ENCODE measurements around the gene SCRN3.
"Not testable (repeated sequence)": the region's sequence is repeated elsewhere in the genome, so short reads cannot be mapped to it uniquely, and the experiment has no call there.

Gene SCRN3

GRCh38 chr2:174362949-174363348 is 32.6 kb upstream of the SCRN3 start:
- ChIA-PET CTCF (no interaction called here), POLR2A (no interaction called here)
- DNase-seq (ENCODE audit: extremely low spot score): no peak
- TF ChIP-seq ARNT (IDR thresholded peaks at IDR 0.05): no peak
- no peak for TF ChIP-seq HDGF (IDR thresholded peaks at IDR 0.05; ENCODE audit: borderline replicate concordance)
- no peak for TF ChIP-seq L3MBTL2 (conservative IDR thresholded peaks at IDR 0.05)
- no peak for TF ChIP-seq ELF4 (IDR thresholded peaks at IDR 0.05)
- no peak for TF ChIP-seq FOXM1 (IDR thresholded peaks at IDR 0.05; ENCODE audit: borderline replicate concordance)
- no peak for TF ChIP-seq PKNOX1 (IDR thresholded peaks at IDR 0.05)

DNA sequence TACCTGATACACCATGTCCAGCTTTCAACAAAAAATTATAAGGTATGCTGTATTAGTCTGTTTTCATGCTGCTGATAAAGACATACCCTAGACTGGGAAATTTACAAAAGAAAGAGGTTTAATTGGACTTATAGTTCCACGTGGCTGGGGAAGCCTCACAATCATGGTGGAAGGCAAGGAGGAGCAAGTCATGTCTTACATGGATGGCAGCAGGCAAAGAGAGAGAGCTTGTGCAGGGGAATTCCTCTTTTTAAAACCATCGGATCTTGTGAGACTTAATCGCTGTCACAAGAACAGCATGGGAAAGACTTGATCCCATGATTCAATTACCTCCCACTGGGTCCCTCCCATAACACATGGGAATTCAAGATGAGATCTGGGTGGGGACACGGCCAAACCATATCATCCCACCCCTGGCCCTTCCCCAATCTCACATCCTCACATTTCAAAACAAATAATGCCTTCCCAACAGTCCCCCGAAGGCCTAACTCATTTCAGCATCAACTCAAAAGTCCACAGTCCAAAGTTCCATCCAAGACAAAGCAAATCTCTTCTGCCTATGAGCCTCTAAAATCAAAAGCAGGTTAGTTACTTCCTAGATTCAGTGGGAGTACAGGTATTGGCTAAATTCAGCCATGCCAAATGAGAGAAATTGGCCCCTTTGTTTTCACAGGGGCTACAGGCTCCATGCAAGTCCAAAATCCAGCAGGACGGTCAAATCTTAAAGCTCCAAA is 31.9 kb upstream of the SCRN3 start:
- DNase-seq (ENCODE audit: extremely low spot score); POLR2A ChIA-PET; CTCF ChIA-PET: not testable (repeated sequence)

DNA sequence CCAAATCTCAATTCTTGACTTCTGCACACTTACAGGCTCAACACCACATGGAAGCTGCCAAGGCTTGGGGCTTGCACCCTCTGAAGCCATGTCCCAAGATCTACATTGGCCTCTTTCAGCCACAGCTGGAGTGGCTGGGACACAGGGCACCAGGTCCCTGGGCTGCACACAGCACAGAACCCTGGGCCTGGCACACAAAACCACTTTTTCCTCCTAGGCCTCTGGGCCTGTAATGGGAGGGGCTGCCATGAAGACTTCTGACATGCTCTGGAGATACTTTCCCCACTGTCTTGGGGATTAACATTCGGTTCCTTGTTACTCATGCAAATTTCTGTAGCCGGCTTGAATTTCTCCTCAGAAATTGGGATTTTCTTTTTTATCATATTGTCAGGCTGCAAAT is 30.9 kb upstream of the SCRN3 start:
- ChIA-PET CTCF (no interaction called here), POLR2A (no interaction called here)
- no peak for TF ChIP-seq TARDBP (IDR thresholded peaks at IDR 0.05)
- TF ChIP-seq CTBP1 (IDR thresholded peaks at IDR 0.05; ENCODE audit: borderline replicate concordance): no peak
- no peak for TF ChIP-seq ARNT (IDR thresholded peaks at IDR 0.05)
- no peak for TF ChIP-seq ZNF384 (IDR thresholded peaks at IDR 0.05)
- no peak for TF ChIP-seq NFRKB (IDR thresholded peaks at IDR 0.05)
- TF ChIP-seq PKNOX1 (IDR thresholded peaks at IDR 0.05): no peak
- TF ChIP-seq FOXM1 (IDR thresholded peaks at IDR 0.05; ENCODE audit: borderline replicate concordance): no peak
- TF ChIP-seq HDGF (IDR thresholded peaks at IDR 0.05; ENCODE audit: borderline replicate concordance): no peak
- TF ChIP-seq ELF4 (IDR thresholded peaks at IDR 0.05): no peak
- TF ChIP-seq SUZ12 (IDR thresholded peaks at IDR 0.05): no peak
- no peak for TF ChIP-seq FOXA1 (IDR thresholded peaks at IDR 0.05)
- no peak for TF ChIP-seq SP1 (IDR thresholded peaks at IDR 0.05)
- no peak for TF ChIP-seq LEF1 (IDR thresholded peaks at IDR 0.05; ENCODE audit: borderline replicate concordance)
- no peak for TF ChIP-seq L3MBTL2 (conservative IDR thresholded peaks at IDR 0.05)
- TF ChIP-seq FOXK2 (IDR thresholded peaks at IDR 0.05): no peak
- no peak for DNase-seq (ENCODE audit: extremely low spot score)

DNA sequence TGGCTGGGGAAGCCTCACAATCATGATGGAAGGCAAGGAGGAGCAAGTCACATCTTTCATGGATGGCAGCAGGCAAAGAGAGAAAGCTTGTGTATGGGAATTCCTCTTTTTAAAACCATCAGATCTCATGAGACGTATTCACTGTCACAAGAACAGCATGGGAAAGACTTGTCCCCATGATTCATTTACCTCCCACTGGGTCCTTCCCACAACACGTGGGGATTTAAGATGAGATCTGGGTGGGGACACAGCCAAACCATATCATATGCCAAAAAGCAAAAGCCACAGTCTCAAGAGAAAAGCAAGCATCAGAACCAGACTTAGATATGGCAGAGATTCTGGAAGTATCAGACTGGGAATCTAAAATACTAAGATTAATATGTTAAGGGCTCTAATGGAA is 30.0 kb upstream of the SCRN3 start:
- POLR2A ChIA-PET: no interaction called here
- no peak for TF ChIP-seq ZNF384 (IDR thresholded peaks at IDR 0.05)
- TF ChIP-seq ELF4 (IDR thresholded peaks at IDR 0.05): no peak
- TF ChIP-seq FOXA1 (IDR thresholded peaks at IDR 0.05): no peak
- no peak for TF ChIP-seq SUZ12 (IDR thresholded peaks at IDR 0.05)
- CTCF ChIA-PET: no interaction called here

GRCh38 chr2:174368691-174369090 is 26.8 kb upstream of the SCRN3 start:
- DNase-seq (ENCODE audit: extremely low spot score): no peak
- ChIA-PET CTCF (interaction anchor here (0.9 to 1.4 kb wide), 2 partner anchors 19 to 35 kb away, joined by 3 to 4 read pairs; no protein-coding TSS in a partner anchor), POLR2A (interaction anchor here (1.4 kb wide), 1 partner anchor 28 kb away, joined by 6 read pairs; no protein-coding TSS in a partner anchor)
- TF ChIP-seq SUZ12 (IDR thresholded peaks at IDR 0.05) (no peak), TARDBP (IDR thresholded peaks at IDR 0.05) (no peak), FOXA1 (IDR thresholded peaks at IDR 0.05) (no peak), PKNOX1 (IDR thresholded peaks at IDR 0.05) (no peak), ELF4 (IDR thresholded peaks at IDR 0.05) (no peak), L3MBTL2 (conservative IDR thresholded peaks at IDR 0.05) (no peak), FOXK2 (IDR thresholded peaks at IDR 0.05) (no peak), ARNT (IDR thresholded peaks at IDR 0.05) (no peak), CTBP1 (IDR thresholded peaks at IDR 0.05; ENCODE audit: borderline replicate concordance) (no peak), ZNF384 (IDR thresholded peaks at IDR 0.05) (no peak), LEF1 (IDR thresholded peaks at IDR 0.05; ENCODE audit: borderline replicate concordance) (no peak), SP1 (IDR thresholded peaks at IDR 0.05) (no peak), BHLHE40 (IDR thresholded peaks at IDR 0.05; ENCODE audit: borderline replicate concordance) (no peak)

More for the DNA sequence above, 30.0 kb upstream of the SCRN3 start:
- no peak for DNase-seq (ENCODE audit: extremely low spot score)

- TF ChIP-seq ELF4 (IDR thresholded peaks at IDR 0.05): no peak
- no peak for TF ChIP-seq L3MBTL2 (conservative IDR thresholded peaks at IDR 0.05)
- no peak for DNase-seq (ENCODE audit: extremely low spot score)
- CTCF ChIA-PET: no interaction called here
- POLR2A ChIA-PET: no interaction called here
Measured at GRCh38 chr2:174376967-174377366, 18.6 kb upstream of the SCRN3 start.

GRCh38 chr2:174383796-174384195 is 11.7 kb upstream of the SCRN3 start:
- CTCF ChIA-PET: interaction anchor here (0.6 kb wide), 1 partner anchor 497 kb away, joined by 3 read pairs; no protein-coding TSS in a partner anchor
- POLR2A ChIA-PET: no interaction called here
- no peak for DNase-seq (ENCODE audit: extremely low spot score)
- no peak for TF ChIP-seq HDGF (IDR thresholded peaks at IDR 0.05; ENCODE audit: borderline replicate concordance)
- no peak for TF ChIP-seq FOXA1 (IDR thresholded peaks at IDR 0.05)
- no peak for TF ChIP-seq BHLHE40 (IDR thresholded peaks at IDR 0.05; ENCODE audit: borderline replicate concordance)
- TF ChIP-seq ARNT (IDR thresholded peaks at IDR 0.05): no peak
- TF ChIP-seq PKNOX1 (IDR thresholded peaks at IDR 0.05): no peak

Measured in HEK293T (cell line).